Frontal cortex (tissue), 4 donors: Measurements from ENCODE around the gene NDUFA6. TPM values are rescaled to one million over a fixed set of nuclear protein-coding genes. Genes with fewer than 3 reads are reported as not detected.

Source experiments
- DNase-seq, 2 donors: peaks; one replicate each; pipeline ENCODE4 v3.0.0; 2012; ENCODE audit warnings: low spot score in 2 of 2
- FAIRE-seq: peaks from 2 replicates; lab custom pipeline; 2012; peaks lifted over from hg19 to GRCh38; lab: Jason Lieb, UNC
- small RNA-seq: library from RNA; depleted of rRNA; stranded (forward); fragments of <200 nt; gene quantifications from one replicate; pipeline ENCODE3, GENCODE V24; 2014
- total RNA-seq: library from RNA; depleted of rRNA; stranded (reverse); fragments of >200 nt; gene quantifications from one replicate; pipeline ENCODE4 v1.2.3, GENCODE V29; 2014
- donor health status: control.
- donor health status: control.
- donor health status: control.

Gene NDUFA6
- total RNA-seq, 1 donor from 2014 or later, result 57.1 TPM

- DNase-seq (no peak), FAIRE-seq (no peak)
Measured at GRCh38 chr22:42041784-42042183, 48.8 kb downstream of the NDUFA6 start.

- FAIRE-seq (no peak), DNase-seq (no peak)
Measured at GRCh38 chr22:42039271-42039670, 51.3 kb downstream of the NDUFA6 start.

Small RNAs within 50 kb of the gene (small RNA-seq; reads per million reads assigned to genes)
- not detected for gene SNORD13P1

Other genes starting within 250 kb of the NDUFA6 start
- not detected for gene SHISA8, start 175.7 kb downstream of the NDUFA6 start, total RNA-seq
- gene TNFRSF13C, start 164.0 kb downstream of the NDUFA6 start, total RNA-seq, result under 0.01 TPM
- 3.7 TPM for gene CENPM, start 143.6 kb downstream of the NDUFA6 start, total RNA-seq
- gene SEPTIN3, start 121.3 kb downstream of the NDUFA6 start, total RNA-seq, result 123 TPM
- gene WBP2NL, start 92.0 kb downstream of the NDUFA6 start, total RNA-seq, result 4.5 TPM
- 13.5 TPM for gene NAGA, start 20.0 kb downstream of the NDUFA6 start, total RNA-seq
- 4.5 TPM for gene PHETA2, start 16.5 kb downstream of the NDUFA6 start, total RNA-seq
- gene SMDT1, start 11.1 kb downstream of the NDUFA6 start, total RNA-seq, result 20.0 TPM
- gene CYP2D6, start 40.0 kb upstream of the NDUFA6 start, total RNA-seq, result 2.0 TPM
- 60.3 TPM for gene TCF20, start 179.9 kb upstream of the NDUFA6 start, total RNA-seq